Psoas muscle (tissue), 8 donors: ENCODE data around the gene TTLL10. TPM values are rescaled to one million over a fixed set of nuclear protein-coding genes. Genes with fewer than 3 reads are reported as not detected.

ENCODE experiments used
- ATAC-seq, 4 donors: fragments of 200-7000 bp; cut with Tn5 transposase; one replicate each; pipeline ENCODE4 v1.9.1; 2020; ENCODE audit warnings: moderate library complexity in 3 of 4, mild to moderate bottlenecking in 2 of 4
- DNase-seq, 2 donors: peaks; one replicate each; pipeline ENCODE4 v3.0.0-alpha.2; 2020
- H3K27ac ChIP-seq: fragments of 200-600 bp; one replicate; pipeline ENCODE4 v1.8.0; 2022
- H3K27me3 ChIP-seq, 3 donors: fragments of 200-600 bp in 1 of 3; one replicate each; pipeline versions ENCODE4 v1.6.1 to v1.8.0; 2013 to 2022; ENCODE audit warnings: low read length in 2 of 3, mild to moderate bottlenecking in 2 of 3, moderate library complexity in 1 of 3; ENCODE audit not compliant: insufficient read depth in 3 of 3
- H3K36me3 ChIP-seq, 2 donors: fragments of 200-600 bp in 1 of 2; one replicate each; pipeline versions ENCODE4 v1.6.1 to v1.8.0; 2013 to 2022; ENCODE audit warnings: low read depth in 1 of 2, mild to moderate bottlenecking in 1 of 2, moderate library complexity in 1 of 2; ENCODE audit not compliant: insufficient read depth in 1 of 2
- H3K4me1 ChIP-seq: fragments of 200-600 bp; one replicate; pipeline ENCODE4 v1.8.0; 2022
- H3K4me3 ChIP-seq: fragments of 200-600 bp; one replicate; pipeline ENCODE4 v1.8.0; 2022; ENCODE audit warnings: mild to moderate bottlenecking
- H3K9me3 ChIP-seq: fragments of 200-600 bp; one replicate; pipeline ENCODE4 v1.8.0; 2022
- WGBS, 3 donors: extraction: QIAGEN DNeasy Blood & Tissue Kit; methylation state at CpG; one replicate each; pipeline versions ENCODE4 v1.1.6 to v1.1.7; 2013; 5-methylcytosine and 5-hydroxymethylcytosine counted together
- intact Hi-C, 2 donors: fragments of 100-400 bp; cut with DNase I; formaldehyde crosslinking; loops; one replicate each; pipeline versions ENCODE4 v1.11.0 to v1.14.2; 2022
- polyA plus RNA-seq, 3 donors: library from polyadenylated mRNA; stranded (reverse); fragments of 200-250 nt; gene quantifications; one replicate each; pipeline ENCODE4 v1.2.3, GENCODE V29; 2013
- total RNA-seq, 4 donors: library from RNA; stranded (reverse); fragmentation: NEBNext Ultra II Directional in 2 of 4; extraction: Animal tissue kit (Norgen Biotek cat#: 25700) in 2 of 4; gene quantifications; one replicate each; pipeline versions ENCODE4 v1.2.1 to v1.2.4, GENCODE V29; 2021 to 2023
- TF ChIP-seq, protein P1 (sequence below): fragments of 200-600 bp; IDR thresholded peaks from one replicate; pipeline ENCODE4 v1.8.0; 2022; ENCODE audit warnings: antibody characterized with exemption
- donor health status: healthy with polysubstance abuse.
- donor health status: DM: no; HTN: no; CAD: no; lungs with moderate emphysema.
- donor health status: Bipolar disorder and iron deficiency.
- donor health status: healthy.
- donor health status: DM: yes; HTN: yes; CAD: no.
- donor health status: DM: no; HTN: no; CAD: no.
- donor health status: DM: no; HTN: no; CAD: no.
- donor health status: DM: yes; HTN: yes; CAD: no.

Gene TTLL10
- total and polyA plus RNA-seq, 7 donors, result 0.03 to 0.27 (median 0.10) TPM; not detected in 3

DNA sequence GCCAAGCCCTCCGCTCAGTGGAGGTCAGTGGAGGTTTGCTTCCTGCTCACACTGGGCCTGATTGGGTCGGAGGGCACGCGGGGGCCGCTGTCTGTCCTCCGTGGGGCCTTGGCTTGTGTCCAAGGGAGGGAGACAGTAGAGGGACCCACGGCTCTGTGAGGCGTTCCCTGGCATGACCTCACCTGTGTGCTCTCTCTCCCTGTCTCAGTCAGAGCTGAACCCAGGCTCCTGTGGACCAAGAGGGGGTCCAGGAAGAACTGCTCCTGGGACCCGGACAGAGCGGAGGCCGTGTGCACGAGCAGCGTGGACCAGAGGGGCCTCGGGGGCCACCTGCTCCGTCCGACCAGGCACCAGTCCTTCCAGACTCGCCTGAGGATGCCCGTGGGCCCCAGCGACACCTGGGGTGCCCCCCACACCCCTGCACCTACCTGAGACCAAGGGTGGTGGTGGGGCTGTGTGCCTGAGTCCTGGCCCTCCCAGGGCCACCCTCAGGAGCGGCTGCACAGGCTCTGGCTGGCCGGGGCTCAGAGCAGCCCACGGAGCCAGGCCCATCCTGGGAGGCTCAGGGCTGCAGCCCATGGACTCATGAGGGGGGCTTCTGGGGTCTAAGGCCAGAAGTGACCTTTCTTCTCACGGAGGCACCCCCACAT, 13.3 kb upstream of the TTLL10 start:
- 85 to 89% (median 87%) methylated on average over 23 of the region's 23 CpGs for WGBS, 3 donors
- H3K9me3 ChIP-seq, result no peaks in the 10 kb centered on the region

DNA sequence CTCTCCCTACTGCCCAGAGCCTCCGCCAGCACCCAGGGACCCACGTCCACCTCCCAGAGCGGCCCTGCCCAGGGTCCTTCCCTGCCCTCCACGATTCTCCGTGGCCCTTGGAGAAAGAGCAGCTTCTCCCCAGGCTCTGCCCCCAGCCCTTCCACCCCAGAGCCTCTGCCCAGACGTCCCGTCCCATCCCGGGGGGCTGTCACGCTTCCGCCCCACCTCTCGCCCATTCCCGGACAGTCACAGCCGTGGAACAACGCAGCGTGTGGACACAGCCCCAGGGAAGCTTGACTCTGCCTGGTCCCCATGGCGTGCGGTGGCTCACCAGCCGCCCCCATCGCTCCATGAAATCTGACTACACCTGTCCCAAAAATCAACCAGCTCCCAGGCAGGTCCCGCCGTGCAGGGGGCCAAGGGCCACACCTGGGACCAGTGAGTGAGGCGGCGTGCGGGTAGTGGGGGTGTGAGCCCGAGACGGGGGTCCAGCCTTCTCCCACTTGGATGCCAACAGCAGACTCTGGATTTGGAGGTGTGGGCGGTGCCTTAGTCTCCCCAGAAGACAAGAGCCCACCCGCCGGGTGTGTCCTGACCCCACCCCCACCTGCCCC, 12.5 kb upstream of the TTLL10 start:
- 81 to 87% (median 84%) methylated on average over 29 of the region's 29 CpGs for WGBS, 3 donors
- Histone ChIP-seq H3K4me1 (peaks cover 18% of the 10 kb centered on the region), H3K27ac (no peak overlapping the region), H3K27me3 (peaks cover 0 to 37% (median 0%) of the 10 kb centered on the region in 3 donors), H3K36me3 (no peaks in the 10 kb centered on the region), H3K9me3 (no peaks in the 10 kb centered on the region), H3K4me3 (no peak overlapping the region)
- TF ChIP-seq, protein P1, sequence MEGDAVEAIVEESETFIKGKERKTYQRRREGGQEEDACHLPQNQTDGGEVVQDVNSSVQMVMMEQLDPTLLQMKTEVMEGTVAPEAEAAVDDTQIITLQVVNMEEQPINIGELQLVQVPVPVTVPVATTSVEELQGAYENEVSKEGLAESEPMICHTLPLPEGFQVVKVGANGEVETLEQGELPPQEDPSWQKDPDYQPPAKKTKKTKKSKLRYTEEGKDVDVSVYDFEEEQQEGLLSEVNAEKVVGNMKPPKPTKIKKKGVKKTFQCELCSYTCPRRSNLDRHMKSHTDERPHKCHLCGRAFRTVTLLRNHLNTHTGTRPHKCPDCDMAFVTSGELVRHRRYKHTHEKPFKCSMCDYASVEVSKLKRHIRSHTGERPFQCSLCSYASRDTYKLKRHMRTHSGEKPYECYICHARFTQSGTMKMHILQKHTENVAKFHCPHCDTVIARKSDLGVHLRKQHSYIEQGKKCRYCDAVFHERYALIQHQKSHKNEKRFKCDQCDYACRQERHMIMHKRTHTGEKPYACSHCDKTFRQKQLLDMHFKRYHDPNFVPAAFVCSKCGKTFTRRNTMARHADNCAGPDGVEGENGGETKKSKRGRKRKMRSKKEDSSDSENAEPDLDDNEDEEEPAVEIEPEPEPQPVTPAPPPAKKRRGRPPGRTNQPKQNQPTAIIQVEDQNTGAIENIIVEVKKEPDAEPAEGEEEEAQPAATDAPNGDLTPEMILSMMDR, result no peak
- ATAC-seq, result no peak
- no peak for DNase-seq
- intact Hi-C loops, result no loop called here

More for the DNA sequence above, 13.3 kb upstream of the TTLL10 start:
- H3K36me3 ChIP-seq, result no peaks in the 10 kb centered on the region
- intact Hi-C loops, result no loop called here
- peaks cover 11% of the 10 kb centered on the region for H3K4me1 ChIP-seq
- no peak overlapping the region for H3K27ac ChIP-seq
- H3K27me3 ChIP-seq, result peaks cover 0 to 36% (median 0%) of the 10 kb centered on the region in 3 donors
- ATAC-seq (no peak), DNase-seq (no peak)
- TF ChIP-seq, protein P1, result no peak
- no peak overlapping the region for H3K4me3 ChIP-seq

DNA sequence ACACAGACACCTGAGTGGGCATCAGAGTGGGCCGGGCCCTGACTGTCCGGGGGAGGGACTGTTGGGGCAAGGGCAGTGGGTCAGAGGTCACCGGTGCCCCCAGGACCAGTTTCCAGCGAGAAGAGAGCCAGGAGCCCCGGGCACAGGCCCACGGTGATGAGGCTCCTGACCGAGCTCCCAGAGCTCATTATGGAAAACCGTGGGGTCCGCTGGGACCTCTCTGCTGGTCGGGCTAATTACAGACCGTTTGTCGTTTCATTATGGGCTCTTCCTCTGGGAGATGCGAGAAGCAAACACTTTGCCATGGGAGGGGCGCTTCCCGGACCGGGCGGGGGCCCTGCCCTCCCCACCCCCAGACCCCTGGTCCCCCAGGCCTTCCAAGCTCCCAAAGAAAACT, 12.0 kb upstream of the TTLL10 start:
- intact Hi-C loops, result no loop called here
- H3K27ac ChIP-seq, result no peak overlapping the region
- no peaks in the 10 kb centered on the region for H3K9me3 ChIP-seq
- ATAC-seq, result no peak
- H3K4me3 ChIP-seq, result no peak overlapping the region
- peaks cover 0 to 33% (median 0%) of the 10 kb centered on the region in 3 donors for H3K27me3 ChIP-seq
- 52 to 56% (median 55%) methylated on average over 17 of the region's 17 CpGs for WGBS, 3 donors
- peaks cover 19% of the 10 kb centered on the region for H3K4me1 ChIP-seq
- DNase-seq, result no peak
- TF ChIP-seq, protein P1, result no peak
- no peaks in the 10 kb centered on the region for H3K36me3 ChIP-seq

DNA sequence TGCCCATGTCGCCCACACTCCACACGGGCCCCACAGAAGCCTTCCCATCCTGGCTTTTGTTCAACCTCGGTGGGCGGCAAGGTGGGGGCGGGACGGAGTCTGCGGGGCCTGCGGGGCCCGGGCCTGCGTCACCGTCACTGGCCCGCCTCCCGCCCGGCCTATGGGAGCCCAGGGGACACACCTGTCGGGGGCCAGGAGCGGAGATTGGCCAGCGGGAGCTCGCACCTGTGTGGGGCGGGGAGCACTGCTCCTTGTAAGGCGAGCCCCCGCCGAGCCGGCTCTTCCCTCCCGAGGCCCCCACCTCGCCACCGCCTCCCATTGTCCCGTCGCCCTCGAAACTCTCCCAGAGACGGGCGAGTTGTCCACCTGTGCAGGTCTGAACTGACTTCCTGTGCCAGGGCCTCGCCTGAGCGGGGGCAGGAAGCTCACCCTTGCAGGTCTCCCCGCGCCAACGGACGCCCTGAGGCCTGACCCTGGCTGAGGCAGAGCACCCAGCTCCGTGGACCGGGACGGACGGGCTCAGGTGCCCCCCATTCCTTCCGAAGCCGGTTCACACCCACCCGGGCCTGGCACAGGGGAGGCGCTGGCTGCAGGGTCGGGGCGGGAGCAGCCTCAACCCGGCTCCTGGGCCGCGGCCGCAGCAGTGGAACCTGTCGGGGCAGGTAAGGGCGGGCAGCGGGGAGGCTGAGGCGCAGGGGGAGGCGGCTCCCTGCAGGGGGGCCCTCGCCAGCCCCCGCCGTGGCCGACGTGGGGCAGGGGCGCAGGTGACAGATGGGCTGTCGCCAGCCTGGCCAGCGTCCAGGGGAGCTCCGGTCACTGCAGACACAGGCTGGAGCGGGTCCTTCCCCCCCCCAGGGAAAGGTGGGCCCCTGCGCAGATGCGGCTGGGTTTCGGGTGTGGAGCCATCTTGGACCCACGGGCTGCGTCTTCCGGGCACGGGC, 10.8 kb upstream of the TTLL10 start:
- H3K4me3 ChIP-seq, result no peak overlapping the region
- no peaks in the 10 kb centered on the region for H3K9me3 ChIP-seq
- ATAC-seq (no peak), DNase-seq (peak in 1 of 2 donors; percentile 7)
- WGBS, 3 donors, result 77 to 81% (median 80%) methylated on average over 67 to 73 of the region's 73 CpGs
- H3K27me3 ChIP-seq, result peaks cover 0 to 34% (median under 1%) of the 10 kb centered on the region in 3 donors
- H3K27ac ChIP-seq, result no peak overlapping the region
- no peaks in the 10 kb centered on the region for H3K36me3 ChIP-seq
- TF ChIP-seq, protein P1, result no peak
- intact Hi-C loops, result no loop called here
- peaks cover 16% of the 10 kb centered on the region for H3K4me1 ChIP-seq
